ENCODE measurements around the gene BPIFB2.

DNA sequence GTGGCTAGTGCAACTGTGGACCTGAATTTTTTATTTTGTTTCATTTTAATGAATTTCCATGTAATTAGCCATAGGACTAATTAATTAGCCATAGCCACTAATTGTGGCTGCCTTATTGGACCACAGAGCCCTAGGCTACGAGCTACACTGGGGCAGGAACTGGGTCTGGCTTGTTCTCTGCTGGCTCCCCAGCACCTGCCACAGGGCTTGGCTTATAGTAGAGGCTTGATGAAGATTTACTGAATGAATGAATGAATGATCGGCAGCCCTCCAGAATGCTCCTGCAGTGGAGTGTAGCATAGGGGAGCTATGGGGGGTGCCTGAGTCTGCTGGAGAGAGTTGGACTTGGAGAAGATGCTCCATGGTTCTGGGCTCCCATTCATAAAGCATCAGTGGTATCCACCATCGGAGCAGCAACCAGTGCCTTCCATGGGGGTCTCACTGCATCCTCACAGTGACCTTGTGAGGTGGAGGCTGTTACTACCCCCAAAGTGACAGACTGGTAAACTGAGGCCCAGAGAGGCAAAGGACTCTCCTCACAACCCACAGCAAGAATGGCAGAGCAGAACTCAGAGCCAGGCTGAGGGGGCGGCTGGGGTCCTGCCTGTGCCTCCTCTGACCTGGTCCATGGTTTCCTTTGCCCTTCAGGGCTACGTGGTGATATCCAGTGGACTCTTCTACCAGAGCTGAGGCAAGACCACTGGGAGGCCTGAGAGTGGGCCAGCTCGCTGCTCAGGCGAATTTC lies 15.4 kb downstream of the BPIFB2 start:
- TF ChIP-seq CTCF (IDR thresholded peaks at IDR 0.05) (no peak), POLR2A (IDR thresholded peaks at IDR 0.05) (no peak)
